Measurements from ENCODE around the gene DPM3.

The DPM3 gene

DNA sequence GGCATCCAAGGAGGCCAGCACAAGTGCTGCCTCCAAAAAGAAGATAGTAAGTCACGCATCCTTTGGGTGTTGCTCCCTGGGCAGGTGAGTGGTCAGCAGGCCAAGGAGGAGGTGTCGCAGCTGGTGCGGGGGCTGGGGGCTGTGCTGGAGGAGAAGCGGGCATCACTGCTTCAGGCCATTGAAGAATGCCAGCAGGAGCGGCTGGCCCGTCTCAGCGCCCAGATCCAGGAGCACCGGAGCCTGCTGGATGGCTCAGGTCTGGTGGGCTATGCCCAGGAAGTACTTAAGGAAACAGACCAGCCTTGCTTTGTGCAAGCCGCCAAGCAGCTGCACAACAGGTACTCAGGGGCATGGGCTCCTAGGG, 37.6 kb upstream of the DPM3 start:
- H3K27ac ChIP-seq, result no peak overlapping the region
- no peak for DNase-seq (ENCODE audit: low read depth, low spot score)

DNA sequence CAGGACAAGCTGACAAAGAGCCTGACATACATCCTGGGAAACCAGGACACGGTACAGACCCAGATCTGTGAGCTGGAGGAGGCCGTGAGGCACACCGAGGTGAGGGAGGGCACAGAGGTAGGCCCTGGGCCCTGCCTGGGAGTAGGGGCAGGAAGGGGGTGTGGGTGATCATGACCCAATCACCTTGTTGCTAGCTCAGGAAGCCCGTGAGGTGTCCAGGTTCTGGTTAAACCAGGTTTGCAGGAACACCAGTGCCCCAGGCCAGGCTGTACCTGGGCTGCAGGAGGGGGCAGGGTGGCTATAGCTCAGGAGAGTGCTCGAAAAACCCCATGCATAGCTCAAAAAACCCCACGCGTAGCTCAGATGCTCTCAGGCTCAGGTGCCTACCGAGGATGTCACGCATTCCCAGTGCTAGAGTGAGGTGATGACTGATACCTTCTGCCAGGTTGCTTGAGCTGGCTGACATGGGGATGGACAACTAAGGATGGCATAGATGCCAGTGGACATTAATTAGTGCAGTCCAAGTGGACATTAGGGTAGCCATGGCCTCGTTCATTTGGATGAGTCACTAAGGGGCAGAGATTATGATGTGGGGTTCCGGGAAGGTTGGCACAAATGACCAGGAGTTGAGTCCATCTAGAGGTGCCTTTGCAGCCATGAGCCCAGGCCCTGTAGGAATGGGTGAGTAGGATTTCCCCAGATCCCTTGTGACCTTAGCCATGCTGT, 37.0 kb upstream of the DPM3 start:
- no peak for DNase-seq (ENCODE audit: low read depth, low spot score)
- Histone ChIP-seq H3K36me3 (ENCODE audit: insufficient read depth, low read length) (peaks cover 14% of the 10 kb centered on the region; the same call in 1 of the 2 replicates), H3K9me3 (ENCODE audit: low read depth, low read length) (no peaks in the 10 kb centered on the region), H3K4me3 (no peak overlapping the region), H3K9ac (ENCODE audit: insufficient read length) (no peak overlapping the region), H3K27ac (no peak overlapping the region)
- TF ChIP-seq EZH2 (IDR thresholded peaks at IDR 0.05) (no peak), POLR2AphosphoS5 (IDR thresholded peaks at IDR 0.05; ENCODE audit: borderline replicate concordance, low read depth, low read length) (no peak), FOXP2 (optimal IDR thresholded peaks at IDR 0.05; ENCODE audit: control extremely low read depth, extremely low read length, insufficient read depth) (no peak)

More for the DNA sequence above, 37.6 kb upstream of the DPM3 start:
- H3K9me3 ChIP-seq (ENCODE audit: low read depth, low read length), result no peaks in the 10 kb centered on the region
- peaks cover 14% of the 10 kb centered on the region; the same call in 1 of the 2 replicates for H3K36me3 ChIP-seq (ENCODE audit: insufficient read depth, low read length)
- H3K4me3 ChIP-seq, result no peak overlapping the region
- TF ChIP-seq POLR2AphosphoS5 (IDR thresholded peaks at IDR 0.05; ENCODE audit: borderline replicate concordance, low read depth, low read length), result no peak
- TF ChIP-seq EZH2 (IDR thresholded peaks at IDR 0.05), result no peak
- no peak for TF ChIP-seq FOXP2 (optimal IDR thresholded peaks at IDR 0.05; ENCODE audit: control extremely low read depth, extremely low read length, insufficient read depth)
- no peak overlapping the region for H3K9ac ChIP-seq (ENCODE audit: insufficient read length)

GRCh38 chr1:155176544-155177071, 36.3 kb upstream of the DPM3 start:
- peak; percentile 42 for DNase-seq (ENCODE audit: low read depth, low spot score)
- Histone ChIP-seq H3K4me3 (no peak overlapping the region), H3K9ac (ENCODE audit: insufficient read length) (no peak overlapping the region), H3K27ac (no peak overlapping the region), H3K9me3 (ENCODE audit: low read depth, low read length) (no peaks in the 10 kb centered on the region), H3K36me3 (ENCODE audit: insufficient read depth, low read length) (peaks cover 14% of the 10 kb centered on the region)
- TF ChIP-seq FOXP2 (optimal IDR thresholded peaks at IDR 0.05; ENCODE audit: control extremely low read depth, extremely low read length, insufficient read depth), result no peak
- no peak for TF ChIP-seq POLR2AphosphoS5 (IDR thresholded peaks at IDR 0.05; ENCODE audit: borderline replicate concordance, low read depth, low read length)
- TF ChIP-seq EZH2 (IDR thresholded peaks at IDR 0.05), result no peak

DNA sequence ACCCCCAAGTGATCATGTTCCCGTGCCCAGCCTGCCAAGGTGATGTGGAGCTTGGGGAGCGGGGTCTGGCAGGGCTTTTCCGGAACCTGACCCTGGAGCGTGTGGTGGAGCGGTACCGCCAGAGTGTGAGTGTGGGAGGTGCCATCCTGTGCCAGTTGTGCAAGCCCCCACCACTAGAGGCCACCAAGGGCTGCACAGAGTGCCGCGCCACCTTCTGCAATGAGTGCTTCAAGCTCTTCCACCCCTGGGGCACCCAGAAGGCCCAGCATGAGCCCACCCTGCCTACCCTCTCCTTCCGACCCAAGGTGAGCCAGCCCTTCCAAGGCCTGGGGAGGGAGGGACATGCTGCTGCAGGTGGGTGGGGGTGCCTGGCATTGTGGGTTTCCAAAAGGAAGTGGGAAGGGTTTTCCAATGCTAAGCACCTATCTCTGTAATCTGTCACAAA, 35.6 kb upstream of the DPM3 start:
- no peak for DNase-seq (ENCODE audit: low read depth, low spot score)
- TF ChIP-seq POLR2AphosphoS5 (IDR thresholded peaks at IDR 0.05; ENCODE audit: borderline replicate concordance, low read depth, low read length), result no peak
- TF ChIP-seq FOXP2 (optimal IDR thresholded peaks at IDR 0.05; ENCODE audit: control extremely low read depth, extremely low read length, insufficient read depth), result no peak
- TF ChIP-seq EZH2 (IDR thresholded peaks at IDR 0.05), result no peak
- no peak overlapping the region for H3K27ac ChIP-seq
- H3K9ac ChIP-seq (ENCODE audit: insufficient read length), result no peak overlapping the region
- H3K36me3 ChIP-seq (ENCODE audit: insufficient read depth, low read length), result peaks cover 14% of the 10 kb centered on the region
- H3K4me3 ChIP-seq, result no peak overlapping the region
- no peaks in the 10 kb centered on the region for H3K9me3 ChIP-seq (ENCODE audit: low read depth, low read length)

DNA sequence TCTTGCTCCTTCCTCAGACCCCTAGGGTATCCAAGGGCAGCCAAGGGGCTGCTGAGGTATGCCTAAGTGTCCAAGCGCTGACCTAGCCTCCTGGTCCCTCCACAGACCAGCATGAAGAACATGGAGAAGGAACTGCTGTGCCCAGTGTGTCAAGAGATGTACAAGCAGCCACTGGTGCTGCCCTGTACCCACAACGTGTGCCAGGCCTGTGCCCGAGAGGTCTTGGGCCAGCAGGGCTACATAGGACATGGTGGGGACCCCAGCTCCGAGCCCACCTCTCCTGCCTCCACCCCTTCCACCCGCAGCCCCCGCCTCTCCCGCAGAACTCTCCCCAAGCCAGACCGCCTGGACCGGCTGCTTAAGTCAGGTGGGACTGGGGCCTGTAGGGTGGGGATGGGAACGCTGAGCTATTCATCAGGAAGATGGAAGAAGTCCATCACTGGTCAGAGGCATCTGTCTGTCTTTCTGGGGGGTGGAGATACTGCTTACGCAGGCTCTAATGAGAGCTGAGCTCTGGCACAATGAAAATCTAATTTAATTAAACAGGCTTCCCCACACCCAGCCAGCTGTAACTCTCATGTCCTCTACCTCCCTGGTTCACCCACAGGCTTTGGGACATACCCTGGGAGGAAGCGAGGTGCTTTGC, 35.1 kb upstream of the DPM3 start:
- Histone ChIP-seq H3K9ac (ENCODE audit: insufficient read length) (no peak overlapping the region), H3K9me3 (ENCODE audit: low read depth, low read length) (no peaks in the 10 kb centered on the region), H3K36me3 (ENCODE audit: insufficient read depth, low read length) (peaks cover 15% of the 10 kb centered on the region), H3K4me3 (no peak overlapping the region), H3K27ac (no peak overlapping the region)
- TF ChIP-seq EZH2 (IDR thresholded peaks at IDR 0.05) (no peak), FOXP2 (optimal IDR thresholded peaks at IDR 0.05; ENCODE audit: control extremely low read depth, extremely low read length, insufficient read depth) (no peak), POLR2AphosphoS5 (IDR thresholded peaks at IDR 0.05; ENCODE audit: borderline replicate concordance, low read depth, low read length) (no peak)
- DNase-seq (ENCODE audit: low read depth, low spot score), result no peak

- no peak for TF ChIP-seq POLR2AphosphoS5 (IDR thresholded peaks at IDR 0.05; ENCODE audit: borderline replicate concordance, low read depth, low read length)
- no peak for TF ChIP-seq EZH2 (IDR thresholded peaks at IDR 0.05)
- no peak for TF ChIP-seq FOXP2 (optimal IDR thresholded peaks at IDR 0.05; ENCODE audit: control extremely low read depth, extremely low read length, insufficient read depth)
- DNase-seq (ENCODE audit: low read depth, low spot score), result no peak
- Histone ChIP-seq H3K9ac (ENCODE audit: insufficient read length) (no peak overlapping the region), H3K4me3 (peak overlapping the region; percentile 92), H3K36me3 (ENCODE audit: insufficient read depth, low read length) (peaks cover 14% of the 10 kb centered on the region), H3K27ac (no peak overlapping the region), H3K9me3 (ENCODE audit: low read depth, low read length) (no peaks in the 10 kb centered on the region)
Observed at GRCh38 chr1:155174324-155175280, 34.3 kb upstream of the DPM3 start.

DNA sequence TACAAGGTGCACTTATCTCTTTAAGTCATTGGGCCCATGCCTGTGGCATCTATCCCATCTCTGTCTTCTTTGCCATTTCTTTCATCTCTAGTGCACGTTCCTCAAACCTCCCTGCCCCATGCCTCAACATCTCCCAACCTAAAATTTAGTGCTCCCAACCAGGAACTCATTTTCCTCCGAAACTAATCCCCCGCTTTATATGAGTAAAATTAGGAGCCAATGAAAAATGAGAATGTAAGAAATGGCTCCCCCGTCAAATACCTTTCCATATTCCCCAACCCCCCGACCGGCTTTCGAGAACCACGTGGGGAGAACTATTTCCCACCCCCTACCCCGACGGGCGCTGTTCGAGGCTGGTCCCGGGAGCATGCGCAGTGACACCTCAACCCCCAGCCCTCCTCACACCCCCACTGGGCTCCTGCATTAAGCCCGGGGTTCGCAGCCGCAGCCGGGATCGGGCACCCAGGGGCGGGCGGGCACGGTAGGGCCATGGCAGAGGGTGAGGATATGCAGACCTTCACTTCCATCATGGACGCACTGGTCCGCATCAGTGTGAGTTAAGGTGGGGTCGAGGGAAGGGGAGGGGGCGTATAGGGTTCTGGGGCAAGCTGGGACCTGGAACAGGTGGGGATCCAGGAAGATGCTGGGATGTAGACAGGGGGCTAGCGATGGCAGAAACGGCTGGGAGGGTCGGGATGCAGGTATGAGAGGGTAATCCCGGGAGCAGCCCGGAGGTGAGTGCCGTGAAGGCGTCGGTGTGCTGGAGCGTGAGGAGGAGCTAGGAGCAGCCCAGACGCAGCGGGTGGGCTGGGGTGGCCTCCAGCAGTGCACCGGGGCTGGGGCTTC, 33.4 kb upstream of the DPM3 start, which contains the start of gene TRIM46:
Gene TRIM46, plus strand, starts transcription at position 372 of the 846 bp plus-strand sequence. Its CDS starts 118 bp downstream, at position 490.
- no peak for DNase-seq (ENCODE audit: low read depth, low spot score)
- H3K27ac ChIP-seq, result peak within 1 kb of the TSS; percentile 93

More for the DNA sequence above, 33.4 kb upstream of the DPM3 start, which contains the start of gene TRIM46:
- Histone ChIP-seq H3K9ac (ENCODE audit: insufficient read length) (peak within 1 kb of the TSS; percentile 92), H3K4me3 (peak within 1 kb of the TSS; percentile 92), H3K9me3 (ENCODE audit: low read depth, low read length) (no peaks in the 10 kb centered on the region), H3K36me3 (ENCODE audit: insufficient read depth, low read length) (peaks cover 14% of the 10 kb centered on the region)
- TF ChIP-seq POLR2AphosphoS5 (IDR thresholded peaks at IDR 0.05; ENCODE audit: borderline replicate concordance, low read depth, low read length) (0 out of 2 replicates have a peak, but pooled peaks have one; percentile 9), EZH2 (IDR thresholded peaks at IDR 0.05) (no peak)
